HG02678 (cell line): ENCODE results near the gene CCDC13.
"Not testable (repeated sequence)": the region's sequence is repeated elsewhere in the genome, so short reads cannot be mapped to it uniquely, and the experiment has no call there.

Experiments used
- ATAC-seq: cut with Tn5 transposase; IDR thresholded peaks from one replicate; pipeline ENCODE4 v1.9.1; 2021; ENCODE audit warnings: mild to moderate bottlenecking, moderate library complexity; ENCODE audit not compliant: unreplicated experiment

Gene CCDC13, protein sequence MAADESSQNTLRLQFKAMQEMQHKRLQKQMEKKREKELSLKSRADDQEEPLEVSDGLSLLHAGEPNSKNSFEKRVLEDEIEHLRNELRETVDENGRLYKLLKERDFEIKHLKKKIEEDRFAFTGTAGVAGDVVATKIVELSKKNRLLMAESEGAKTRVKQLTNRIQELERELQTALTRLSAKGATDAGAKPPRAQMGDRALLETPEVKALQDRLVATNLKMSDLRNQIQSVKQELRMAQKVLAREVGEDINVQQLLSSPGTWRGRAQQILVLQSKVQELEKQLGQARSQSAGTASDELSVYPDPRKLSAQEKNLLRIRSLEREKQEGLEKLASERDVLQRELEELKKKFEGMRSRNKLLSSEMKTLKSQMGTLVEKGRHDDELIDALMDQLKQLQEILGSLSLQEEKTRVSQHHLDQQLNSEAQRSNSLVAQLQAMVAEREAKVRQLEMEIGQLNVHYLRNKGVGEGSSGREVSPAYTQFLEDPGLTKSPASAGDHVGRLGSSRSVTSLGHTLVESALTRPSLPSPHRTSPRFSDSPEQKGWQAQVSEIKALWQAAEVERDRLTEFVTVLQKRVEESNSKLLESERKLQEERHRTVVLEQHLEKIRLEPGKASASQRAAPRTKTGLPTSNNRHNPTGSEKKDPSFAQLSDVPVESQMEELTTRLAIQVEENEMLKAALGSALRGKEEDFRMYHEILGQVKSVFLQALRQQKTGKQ

GRCh38 chr3:42772670-42773408 lies at the start of gene CCDC13:
CCDC13 (minus strand) TSS chr3:42773253; CDS start chr3:42758345, 14,908 bp downstream.
- peak; percentile 98 for ATAC-seq

DNA sequence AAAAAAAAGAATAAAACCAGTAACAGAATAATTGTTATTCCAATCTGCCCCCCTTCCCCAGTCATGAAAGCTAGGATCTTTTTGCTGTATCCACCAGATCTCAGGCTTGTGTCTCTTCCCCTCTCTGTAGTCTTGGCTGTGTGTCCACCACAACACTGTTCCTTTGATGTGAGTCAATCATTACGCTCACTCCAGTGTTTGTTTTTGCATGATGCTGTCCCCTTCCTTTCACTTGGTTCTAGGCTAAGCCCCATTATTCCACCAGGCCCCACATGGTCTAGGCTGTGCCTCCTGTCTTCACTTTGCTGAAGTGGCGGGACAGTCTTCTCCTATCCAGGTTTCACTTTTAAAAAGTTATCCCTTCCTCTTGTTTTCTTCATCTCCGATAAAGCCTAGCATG lies 49.8 kb upstream of the CCDC13 start:
- no peak for ATAC-seq

GRCh38 chr3:42820746-42821051 lies 47.6 kb upstream of the CCDC13 start:
- ATAC-seq: no peak

- no peak for ATAC-seq
Observed at GRCh38 chr3:42819351-42819965, 46.4 kb upstream of the CCDC13 start.

GRCh38 chr3:42815826-42816225 lies 42.8 kb upstream of the CCDC13 start:
- ATAC-seq: no peak

DNA sequence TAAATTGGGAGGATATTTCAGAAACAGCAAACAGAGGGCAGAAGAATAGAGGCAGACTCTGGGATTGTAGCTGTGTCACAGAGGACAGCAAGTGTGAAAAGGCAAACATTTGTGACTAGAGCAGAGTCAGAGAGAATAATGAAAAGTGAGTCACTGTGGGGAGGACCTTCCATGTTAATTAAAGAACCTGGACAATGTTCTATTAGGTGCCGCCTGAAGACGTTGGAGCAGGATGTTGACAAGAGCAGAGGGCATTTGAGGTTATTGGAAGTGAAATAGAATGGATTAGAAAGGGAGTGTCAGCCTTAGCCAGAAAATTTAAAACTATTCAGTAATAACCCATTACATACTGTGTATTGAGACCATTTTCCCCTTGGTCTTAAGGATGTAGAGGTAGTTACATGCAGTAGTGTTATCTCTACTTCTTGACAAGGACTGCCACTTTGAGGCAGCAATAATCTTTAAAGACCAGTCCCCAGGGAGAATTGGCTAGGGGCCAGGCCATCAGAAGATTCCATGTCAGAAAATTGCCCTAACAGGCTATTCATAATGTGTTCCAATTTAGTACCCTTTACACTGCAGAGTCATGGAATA lies 42.0 kb upstream of the CCDC13 start:
- ATAC-seq: no peak

GRCh38 chr3:42814246-42814645 lies 41.2 kb upstream of the CCDC13 start:
- no peak for ATAC-seq

DNA sequence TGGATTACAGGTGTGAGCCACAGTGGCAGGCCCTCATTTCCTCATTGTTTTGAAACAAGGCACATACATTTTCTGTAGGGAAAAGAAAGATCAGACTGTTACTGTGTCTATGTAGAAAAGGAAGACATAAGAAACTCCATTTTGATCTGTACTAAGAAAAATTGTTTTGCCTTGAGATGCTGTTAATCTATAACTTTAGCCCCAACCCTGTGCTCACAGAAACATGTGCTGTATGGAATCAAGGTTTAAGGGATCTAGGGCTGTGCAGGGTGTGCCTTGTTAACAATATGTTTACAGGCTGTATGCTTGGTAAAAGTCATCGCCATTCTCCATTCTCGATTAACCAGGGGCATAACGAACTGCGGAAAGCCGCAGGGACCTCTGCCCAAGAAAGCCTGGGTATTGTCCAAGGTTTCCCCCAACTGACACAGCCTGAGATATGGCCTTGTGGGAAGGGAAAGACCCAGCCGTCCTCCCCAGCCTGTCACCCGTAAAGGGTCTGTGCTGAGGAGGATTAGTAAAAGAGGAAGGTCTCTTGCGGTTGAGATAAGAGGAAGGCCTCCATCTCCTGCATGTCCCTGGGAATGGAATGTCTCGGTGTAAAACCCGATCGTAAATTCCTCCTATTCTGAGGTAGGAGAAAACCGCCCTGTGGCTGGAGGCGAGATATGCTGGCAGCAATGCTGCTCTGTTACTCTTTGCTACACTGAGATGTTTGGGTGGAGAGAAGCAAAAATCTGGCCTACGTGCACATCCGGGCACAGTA lies 38.2 kb upstream of the CCDC13 start:
- ATAC-seq: not testable (repeated sequence)

GRCh38 chr3:42810706-42811105 lies 37.7 kb upstream of the CCDC13 start:
- not testable (repeated sequence) for ATAC-seq

- no peak for ATAC-seq
Observed at GRCh38 chr3:42809202-42809601, 36.1 kb upstream of the CCDC13 start, which contains the start of gene ACKR2. ACKR2 (plus strand) TSS chr3:42809445; CDS start chr3:42864503, 55,058 bp downstream.

- ATAC-seq: no peak
Observed at GRCh38 chr3:42807929-42808328, 34.9 kb upstream of the CCDC13 start.

GRCh38 chr3:42805141-42805821 lies 32.2 kb upstream of the CCDC13 start:
- no peak for ATAC-seq

DNA sequence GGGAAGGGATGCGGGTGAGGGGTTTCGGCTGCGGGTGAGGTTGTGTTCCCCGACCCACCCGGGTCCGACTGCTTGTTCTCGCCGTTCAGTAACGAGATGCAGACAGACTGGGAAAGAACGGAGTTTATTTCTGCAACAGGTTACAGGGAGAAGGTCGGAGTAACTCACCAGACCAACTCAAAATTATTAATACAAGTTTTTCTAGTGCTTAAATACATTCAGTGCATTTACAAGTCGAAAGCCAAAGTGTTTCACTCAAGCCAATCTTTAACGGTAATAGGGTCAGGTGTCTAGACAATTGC lies 31.7 kb upstream of the CCDC13 start:
- ATAC-seq: peak; percentile 18

GRCh38 chr3:42804106-42804830 lies 31.2 kb upstream of the CCDC13 start, which contains the start of gene HIGD1A:
HIGD1A (minus strand) TSS chr3:42804490; CDS start chr3:42794253, 10,237 bp downstream.
- ATAC-seq: peak; percentile 99

- peak; percentile 15 for ATAC-seq
Observed at GRCh38 chr3:42803414-42804105, 30.5 kb upstream of the CCDC13 start.

GRCh38 chr3:42802876-42803413 lies 29.9 kb upstream of the CCDC13 start:
- ATAC-seq: no peak

DNA sequence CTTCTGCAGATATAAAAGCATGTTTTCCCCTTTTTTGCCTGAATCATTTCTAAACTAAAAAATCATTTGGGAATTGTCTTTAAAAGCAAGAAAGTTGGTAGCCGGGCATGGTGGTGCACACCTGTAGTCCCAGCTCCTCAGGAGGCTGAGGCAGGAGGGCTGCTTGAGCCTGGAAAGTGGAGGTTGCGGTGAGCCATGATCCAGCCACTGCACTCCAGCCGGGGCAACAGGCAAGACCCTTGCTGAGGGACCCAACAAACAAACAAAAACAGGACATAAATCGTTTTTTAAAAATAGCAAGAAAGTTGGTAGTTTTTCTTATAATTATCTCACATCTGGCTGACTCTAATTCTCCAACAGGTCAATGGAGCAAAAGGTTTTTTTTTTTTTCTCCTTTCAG lies 28.7 kb upstream of the CCDC13 start:
- no peak for ATAC-seq

DNA sequence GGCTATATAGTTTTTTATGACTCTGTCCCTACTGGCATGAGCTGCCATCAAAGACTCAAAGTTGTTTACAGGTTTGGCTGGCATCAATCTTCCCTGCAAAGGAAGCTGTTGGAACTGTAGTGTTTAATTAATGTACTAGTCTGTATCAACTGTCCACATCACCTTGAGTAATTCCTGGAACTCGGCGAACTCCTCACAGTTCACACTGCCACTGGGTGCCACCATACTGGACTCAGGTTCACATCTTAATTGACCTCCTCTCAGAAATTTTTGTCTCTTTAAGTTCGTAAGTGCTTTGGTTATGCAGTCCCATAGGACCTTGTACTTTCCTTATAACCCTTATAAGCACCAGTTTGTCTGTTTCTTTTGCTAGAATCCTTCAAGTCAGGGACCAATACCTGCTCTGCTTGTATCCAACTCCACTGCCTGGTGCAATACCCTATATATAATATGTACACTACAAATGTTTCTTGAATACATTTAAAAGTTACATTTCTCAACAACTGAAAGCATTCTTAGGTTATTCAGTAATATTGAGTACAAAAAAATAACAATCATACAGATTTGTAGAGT lies 28.1 kb upstream of the CCDC13 start:
- no peak for ATAC-seq
